Suprapubic skin (tissue), 4 donors: ENCODE data around the gene SREBF1.

ENCODE experiments used
- CTCF ChIP-seq, 2 donors: fragments of 200-600 bp in 1 of 2; fragments of 450-650 bp in 1 of 2; sonication (generic) in 1 of 2; IDR thresholded peaks; one replicate each; pipeline ENCODE4 v1.5.1; 2016 to 2019; ENCODE audit warnings: antibody characterized with exemption in 2 of 2, mild to moderate bottlenecking in 1 of 2, moderate library complexity in 1 of 2
- POLR2A ChIP-seq, 2 donors: fragments of 450-650 bp; IDR thresholded peaks; one replicate each; pipeline ENCODE4 v1.6.1; 2017; ENCODE audit warnings: antibody characterized with exemption in 2 of 2, mild to moderate bottlenecking in 2 of 2, moderate library complexity in 2 of 2
- POLR2AphosphoS5 ChIP-seq, 3 donors: sonication (generic); formaldehyde crosslinking; IDR thresholded peaks; one replicate each; pipeline ENCODE4 v1.6.1; 2017; ENCODE audit warnings: antibody characterized with exemption in 3 of 3

- TF ChIP-seq POLR2A (IDR thresholded peaks at IDR 0.05): no peak
- TF ChIP-seq CTCF (IDR thresholded peaks at IDR 0.05): no peak
- no peak for TF ChIP-seq POLR2AphosphoS5 (IDR thresholded peaks at IDR 0.05)
Observed at GRCh38 chr17:17788967-17789366, 47.8 kb downstream of the SREBF1 start.
